K562 (cell line): Measurements from ENCODE around the gene GRIN2A. TPM values are rescaled to one million over a fixed set of nuclear protein-coding genes. Genes with fewer than 3 reads are reported as not detected.

ENCODE experiments used
- ATAC-seq: fragments of 200-7000 bp; cut with Tn5 transposase; 3 replicates; pipeline ENCODE4 v1.9.1; 2020; ENCODE audit warnings: moderate library complexity
- BruUV-seq: library from RNA; stranded (reverse); fragments of 400-500 nt; replicated peaks from 2 replicates; lab custom pipeline; 2021; lab: Mats Ljungman, UMichigan
- CTCF ChIA-PET: fragments of 300-600 bp; formaldehyde crosslinking; extraction: SDS; loops from one replicate; lab custom pipeline; 2021; ENCODE audit warnings: low intra/inter-chr PET ratio; lab: Yijun Ruan, JAX
- POLR2A ChIA-PET: fragments of 300-600, 350-650 bp; sonication (Branson Sonifier 250); formaldehyde crosslinking; extraction: SDS; loops from one replicate; lab custom pipeline; 2021; ENCODE audit warnings: antibody characterized with exemption, inconsistent platforms; lab: Yijun Ruan, JAX
- DNase-seq, 4 experiments: peaks; one replicate each; pipeline versions ENCODE4 v3.0.0 to v3.0.0-alpha.2; 2011 to 2018; ENCODE audit warnings: low spot score in 3 of 4, mixed read lengths in 3 of 4; ENCODE audit errors: extremely low read depth in 1 of 4
- FAIRE-seq: peaks from 2 replicates; lab custom pipeline; 2011; peaks lifted over from hg19 to GRCh38; lab: Jason Lieb, UNC
- H2AFZ ChIP-seq: 2 replicates; pipeline ENCODE4 v1.6.0; 2011; ENCODE audit warnings: low read depth, low read length, control low read depth, inconsistent platforms
- H3K27ac ChIP-seq: fragments of 200-600 bp; 3 replicates; pipeline ENCODE4 v1.8.0; 2011; ENCODE audit warnings: low read depth, mild to moderate bottlenecking, control low read depth, inconsistent platforms, low read length, moderate library complexity, mixed read lengths; ENCODE audit errors: extremely low read depth
- H3K27me3 ChIP-seq, 2 experiments: fragments of 300-600 bp in 1 of 2; 2 replicates in 1 of 2; 3 replicates in 1 of 2; pipeline versions ENCODE4 v1.6.0 to v1.8.0; 2011; ENCODE audit warnings: inconsistent platforms in 2 of 2, low read length in 2 of 2, mild to moderate bottlenecking in 1 of 2, mixed read lengths in 1 of 2, moderate library complexity in 1 of 2; ENCODE audit not compliant: control insufficient read depth in 2 of 2, insufficient read depth in 2 of 2
- H3K36me3 ChIP-seq: fragments of 300-600 bp; 3 replicates; pipeline ENCODE4 v1.8.0; 2011; ENCODE audit warnings: mild to moderate bottlenecking, low read length, inconsistent platforms; ENCODE audit not compliant: control insufficient read depth, insufficient read depth
- H3K4me1 ChIP-seq, 2 experiments: fragments of 200-600 bp in 1 of 2; replicated peaks in 1 of 2; 2 replicates in 1 of 2; 3 replicates in 1 of 2; pipeline versions ENCODE4 v1.5.1 to v1.8.0; 2011; ENCODE audit warnings: inconsistent platforms in 2 of 2, low read length in 2 of 2, mild to moderate bottlenecking in 1 of 2, mixed read lengths in 1 of 2, moderate library complexity in 1 of 2; ENCODE audit not compliant: control insufficient read depth in 2 of 2, insufficient read depth in 2 of 2
- H3K4me2 ChIP-seq: 2 replicates; pipeline ENCODE4 v1.6.1; 2011; ENCODE audit warnings: low read length, control low read depth, inconsistent platforms, mixed read lengths; ENCODE audit not compliant: insufficient read depth
- H3K4me3 ChIP-seq: fragments of 200-600 bp; sonication (generic), shearing (Covaris generic); 2 replicates; pipeline ENCODE4 v1.5.1; 2016; ENCODE audit warnings: control low read depth, inconsistent platforms
- H3K79me2 ChIP-seq: fragments of 200-600 bp; 3 replicates; pipeline ENCODE4 v1.8.0; 2011; ENCODE audit warnings: low read length, inconsistent platforms; ENCODE audit not compliant: control insufficient read depth, insufficient read depth
- H3K9ac ChIP-seq, 2 experiments: 2 replicates each; pipeline versions ENCODE4 v1.6.0 to v1.6.1; 2011; ENCODE audit warnings: low read depth in 2 of 2, low read length in 2 of 2, control low read depth in 1 of 2, inconsistent platforms in 1 of 2, mild to moderate bottlenecking in 1 of 2, mixed read lengths in 1 of 2; ENCODE audit not compliant: insufficient read depth in 1 of 2
- H3K9me1 ChIP-seq: one replicate; pipeline ENCODE4 v1.6.0; 2011; ENCODE audit warnings: inconsistent platforms, mild to moderate bottlenecking, low read length, moderate library complexity; ENCODE audit not compliant: control insufficient read depth, insufficient read depth
- H3K9me3 ChIP-seq: replicated peaks from 2 replicates; pipeline ENCODE4 v1.5.1; 2011; ENCODE audit warnings: low read depth, low read length, inconsistent platforms; ENCODE audit not compliant: control insufficient read depth, insufficient read depth
- H4K20me1 ChIP-seq: replicated peaks from 2 replicates; pipeline ENCODE4 v1.6.1; 2011; ENCODE audit warnings: low read length, inconsistent platforms, mixed read lengths; ENCODE audit not compliant: control insufficient read depth, insufficient read depth
- CREB1 ChIP-seq, 2 experiments: sonication (generic) in 1 of 2; formaldehyde crosslinking in 1 of 2; IDR thresholded peaks; 2 replicates each; pipeline versions ENCODE4 v1.6.1 to v1.8.0; 2012 to 2022; ENCODE audit warnings: inconsistent platforms in 1 of 2, mild to moderate bottlenecking in 1 of 2, missing genetic modification reagents in 1 of 2, moderate library complexity in 1 of 2
- CTCF ChIP-seq, 3 experiments: IDR thresholded peaks in 2 of 3; conservative IDR thresholded peaks in 1 of 3; 2 replicates each; pipeline ENCODE4 v1.5.1; 2011 to 2012; ENCODE audit warnings: low read length in 3 of 3, mild to moderate bottlenecking in 3 of 3, control low read depth in 2 of 3, improper control_type of control experiment in 1 of 3, inconsistent platforms in 1 of 3, low read depth in 1 of 3, mixed read lengths in 1 of 3, moderate library complexity in 1 of 3; ENCODE audit not compliant: insufficient read depth in 2 of 3
- ELF4 ChIP-seq: fragments of 450-650 bp; formaldehyde crosslinking; IDR thresholded peaks from 2 replicates; pipeline ENCODE4 v1.4.0; 2022; ENCODE audit warnings: missing genetic modification characterization
- ETS2 ChIP-seq: IDR thresholded peaks from 2 replicates; pipeline ENCODE4 v1.6.1; 2016; ENCODE audit warnings: borderline replicate concordance, missing genetic modification characterization, mild to moderate bottlenecking, moderate library complexity, missing compliant biosample characterization; ENCODE audit not compliant: poor library complexity, severe bottlenecking
- FOXK2 ChIP-seq, 2 experiments: fragments of 450-650 bp; IDR thresholded peaks in 1 of 2; conservative IDR thresholded peaks in 1 of 2; 2 replicates each; pipeline ENCODE4 v1.6.1; 2016; ENCODE audit warnings: low read depth in 2 of 2, mild to moderate bottlenecking in 1 of 2
- ID3 ChIP-seq, 2 experiments: fragments of 250-450 bp in 1 of 2; fragments of 450-650 bp in 1 of 2; sonication (Bioruptor Pico) in 1 of 2; IDR thresholded peaks; 2 replicates each; pipeline versions ENCODE4 v1.6.1 to v1.8.0; 2016 to 2021; ENCODE audit warnings: mild to moderate bottlenecking in 2 of 2, moderate library complexity in 2 of 2, missing compliant biosample characterization in 1 of 2, missing genetic modification characterization in 1 of 2
- MLLT1 ChIP-seq, 2 experiments: fragments of 450-650 bp; IDR thresholded peaks; 2 replicates each; pipeline ENCODE4 v1.6.1; 2016
- NR3C1 ChIP-seq: sonication (generic); formaldehyde crosslinking; IDR thresholded peaks from 2 replicates; pipeline ENCODE4 v1.8.1; 2022; ENCODE audit warnings: missing genetic modification reagents
- RBM22 ChIP-seq: fragments of 200-400 bp; formaldehyde crosslinking; IDR thresholded peaks from 2 replicates; pipeline ENCODE4 v1.6.1; 2018; ENCODE audit warnings: low read length, low read depth; ENCODE audit not compliant: poor library complexity, severe bottlenecking
- RCOR1 ChIP-seq, 2 experiments: IDR thresholded peaks; 2 replicates each; pipeline ENCODE4 v1.6.1; 2012; ENCODE audit warnings: low read depth in 2 of 2, low read length in 2 of 2, borderline replicate concordance in 1 of 2, improper control_type of control experiment in 1 of 2
- SUPT5H ChIP-seq: fragments of 450-650 bp; IDR thresholded peaks from 2 replicates; pipeline ENCODE4 v1.6.1; 2016
- ZHX1 ChIP-seq: fragments of 150-350 bp; conservative IDR thresholded peaks from 2 replicates; pipeline ENCODE4 v1.6.1; 2014; ENCODE audit warnings: low read length
- ZNF785 ChIP-seq: fragments of 250-450 bp; sonication (Bioruptor Pico); IDR thresholded peaks from 2 replicates; pipeline ENCODE4 v1.4.0; 2020; ENCODE audit warnings: mild to moderate bottlenecking
- WGBS: fragments of 100-300 bp; shearing (Covaris generic); methylation state at CpG from one replicate; pipeline ENCODE4 v1.1.6; 2016; ENCODE audit warnings: low coverage, mixed read lengths; ENCODE audit not compliant: insufficient coverage; ENCODE audit errors: missing lambda C conversion rate; 5-methylcytosine and 5-hydroxymethylcytosine counted together
- in situ Hi-C: fragments of 300-500 bp; cut with MboI; formaldehyde crosslinking; loops from 4 replicates; pipeline ENCODE4 v1.15.0; 2018; ENCODE audit warnings: inconsistent platforms, mixed read lengths
- intact Hi-C: fragments of 100-400 bp; cut with micrococcal nuclease; formaldehyde crosslinking; loops from 2 replicates; pipeline ENCODE4 v1.14.2; 2022
- polyA plus RNA-seq, 8 experiments: library from polyadenylated mRNA; depleted of rRNA in 4 of 8; stranded (reverse) in 5 of 8; unstranded in 3 of 8; fragments of >200 nt; fragmentation: Nextera tagmentation in 2 of 8; fragmentation: Illumina TruSeq in 1 of 8; extraction: Ambion mirVana in 2 of 8; extraction: Trizol in 1 of 8; gene quantifications; 2 replicates each; pipeline versions ENCODE4 v1.2.1 to v1.2.3, GENCODE V29; 2011 to 2014; ENCODE audit warnings: inconsistent platforms in 1 of 8, missing spikeins in 1 of 8
- total RNA-seq, 7 experiments: library from RNA; depleted of rRNA in 6 of 7; stranded (reverse); fragments of >200 nt in 6 of 7; fragmentation: Illumina TruSeq in 2 of 7; extraction: Trizol in 2 of 7; gene quantifications; 2 replicates each; pipeline versions ENCODE4 v1.2.1 to v1.2.3, GENCODE V29; 2011 to 2021; ENCODE audit warnings: low replicate concordance in 1 of 7

Gene GRIN2A
- total and polyA plus RNA-seq, 9 of the 15 experiments (the other 6 are each of a cell fraction or from before 2014, with no cell fraction given): not detected

- H3K27ac ChIP-seq: no peak overlapping the region
- no peaks in the 10 kb centered on the region for H4K20me1 ChIP-seq
- no peak overlapping the region for H3K4me2 ChIP-seq
- no peak overlapping the region for H3K9ac ChIP-seq
- H3K36me3 ChIP-seq: no peaks in the 10 kb centered on the region
- in situ Hi-C loops: no loop called here
- no peaks in the 10 kb centered on the region for H3K9me3 ChIP-seq
- DNase-seq (no peak), FAIRE-seq (no peak), ATAC-seq (no peak)
- CTCF ChIA-PET: no interaction called here
- no peaks in the 10 kb centered on the region for H3K4me1 ChIP-seq
- H2AFZ ChIP-seq: no peak overlapping the region
- WGBS: 0% methylated on average over 2 of the region's 2 CpGs
- H3K27me3 ChIP-seq: no peaks in the 10 kb centered on the region
- H3K4me3 ChIP-seq: no peak overlapping the region
- no peaks in the 10 kb centered on the region for H3K79me2 ChIP-seq
- intact Hi-C loops: no loop called here
- no peaks in the 10 kb centered on the region for H3K9me1 ChIP-seq
- POLR2A ChIA-PET: no interaction called here
- no TSS peak for BruUV-seq
- TF ChIP-seq MLLT1 (IDR thresholded peaks at IDR 0.05): no peak
- no peak for TF ChIP-seq CREB1 (IDR thresholded peaks at IDR 0.05)
- no peak for TF ChIP-seq CREB1 (CRISPR knock-in tag; IDR thresholded peaks at IDR 0.05)
- TF ChIP-seq ELF4: no peak
- no peak for TF ChIP-seq SUPT5H
- TF ChIP-seq CTCF (IDR thresholded peaks at IDR 0.05 in 2 of 3, conservative IDR thresholded peaks at IDR 0.05 in 1 of 3; ENCODE audit: insufficient read depth in 2 of 3, low read depth in 1 of 3, low read length in 3 of 3): no peak
- no peak for TF ChIP-seq ID3 (CRISPR knock-in tag; IDR thresholded peaks at IDR 0.05)
- no peak for TF ChIP-seq ID3 (tag; IDR thresholded peaks at IDR 0.05)
- TF ChIP-seq RCOR1 (IDR thresholded peaks at IDR 0.05; ENCODE audit: borderline replicate concordance in 1 of 2, low read depth in 2 of 2, low read length in 2 of 2): no peak
- no peak for TF ChIP-seq ZNF785 (CRISPR knock-in tag)
- no peak for TF ChIP-seq ZHX1
- TF ChIP-seq FOXK2 (conservative IDR thresholded peaks at IDR 0.05 in 1 of 2, IDR thresholded peaks at IDR 0.05 in 1 of 2; ENCODE audit: low read depth in 2 of 2): no peak
- TF ChIP-seq ETS2 (tag): no peak
- no peak for TF ChIP-seq NR3C1 (CRISPR knock-in tag)
- TF ChIP-seq RBM22: no peak
Measured at GRCh38 chr16:10097271-10097670, 85.0 kb downstream of the GRIN2A start.
